ENCODE measurements around the gene KDELR3.
"Not testable (repeated sequence)": the region's sequence is repeated elsewhere in the genome, so short reads cannot be mapped to it uniquely, and the experiment has no call there.

Gene KDELR3

DNA sequence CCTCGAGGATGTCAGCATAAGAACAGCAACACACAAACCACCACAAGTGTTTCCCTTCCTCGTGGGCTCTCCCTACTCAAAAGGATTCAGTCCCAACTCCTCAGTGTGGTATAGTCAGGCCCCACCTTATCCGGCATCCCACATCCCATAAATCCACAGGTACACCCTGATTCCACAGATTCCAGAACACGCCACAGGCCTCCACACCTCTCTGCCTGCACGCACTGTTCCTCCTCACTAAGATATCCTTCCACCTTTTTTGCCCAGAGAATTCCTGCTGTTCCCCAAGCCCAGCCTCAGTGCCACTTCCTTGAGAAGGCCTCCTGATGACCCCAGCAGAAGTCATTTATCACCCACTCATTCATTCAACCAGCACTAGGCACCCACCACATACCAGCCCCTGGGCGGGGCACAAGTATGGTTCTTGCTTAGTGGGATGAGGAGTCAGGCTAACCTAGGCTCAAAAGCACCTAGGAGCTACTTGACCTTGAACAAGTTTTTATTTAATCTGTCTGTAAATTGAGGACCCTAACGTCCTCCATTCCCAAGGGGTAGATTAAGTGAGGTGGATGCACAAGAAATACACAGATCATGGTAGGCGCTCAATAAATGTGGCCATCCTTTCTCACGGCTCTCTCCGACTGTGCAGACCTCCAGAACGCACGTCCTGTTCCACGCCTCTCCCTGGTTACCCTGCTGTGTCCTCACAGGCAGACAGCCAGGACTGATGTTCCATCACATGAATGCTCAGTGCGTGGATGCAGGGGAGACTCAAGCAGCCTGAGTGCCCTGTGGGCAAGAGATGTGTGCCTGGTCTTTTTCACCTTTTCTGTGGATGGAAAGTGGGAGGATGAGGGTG is 10.8 kb upstream of the KDELR3 start:
- DNase-seq = no peak

DNA sequence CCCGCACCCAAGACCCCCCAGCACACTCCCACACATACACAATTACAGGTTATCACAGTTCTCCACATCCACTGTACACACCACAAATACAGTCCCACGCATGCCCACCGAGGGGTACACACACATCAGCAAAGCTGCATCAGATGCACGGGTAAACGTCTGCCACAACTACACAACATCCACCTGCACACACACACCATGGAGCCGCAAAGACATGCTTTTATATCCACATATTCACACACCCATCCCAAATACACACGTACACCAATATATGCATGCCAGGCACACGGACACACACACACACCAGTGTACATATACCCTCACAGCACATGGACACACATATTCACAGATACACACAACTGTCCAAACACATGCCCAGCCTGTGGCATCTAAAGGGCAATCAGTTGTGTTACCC is 7.5 kb upstream of the KDELR3 start:
- no peak for DNase-seq

DNA sequence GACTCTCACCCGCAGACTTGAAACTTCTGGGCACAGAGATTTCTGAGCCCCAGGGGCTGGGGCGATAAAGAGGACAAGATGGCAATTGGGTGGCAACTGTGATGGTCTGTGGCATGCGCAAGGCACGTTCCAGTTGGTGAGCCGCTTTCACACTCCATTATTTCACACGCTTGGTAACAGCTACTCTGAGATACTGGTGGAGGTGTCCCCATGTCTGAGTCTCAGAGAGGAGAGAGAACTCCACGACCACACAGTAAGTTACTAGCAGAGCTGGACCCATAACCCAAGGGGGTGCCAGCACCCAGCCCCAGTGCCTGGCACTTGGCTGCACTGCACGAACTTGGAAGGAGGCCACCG is 6.9 kb upstream of the KDELR3 start:
- no peak for DNase-seq

DNA sequence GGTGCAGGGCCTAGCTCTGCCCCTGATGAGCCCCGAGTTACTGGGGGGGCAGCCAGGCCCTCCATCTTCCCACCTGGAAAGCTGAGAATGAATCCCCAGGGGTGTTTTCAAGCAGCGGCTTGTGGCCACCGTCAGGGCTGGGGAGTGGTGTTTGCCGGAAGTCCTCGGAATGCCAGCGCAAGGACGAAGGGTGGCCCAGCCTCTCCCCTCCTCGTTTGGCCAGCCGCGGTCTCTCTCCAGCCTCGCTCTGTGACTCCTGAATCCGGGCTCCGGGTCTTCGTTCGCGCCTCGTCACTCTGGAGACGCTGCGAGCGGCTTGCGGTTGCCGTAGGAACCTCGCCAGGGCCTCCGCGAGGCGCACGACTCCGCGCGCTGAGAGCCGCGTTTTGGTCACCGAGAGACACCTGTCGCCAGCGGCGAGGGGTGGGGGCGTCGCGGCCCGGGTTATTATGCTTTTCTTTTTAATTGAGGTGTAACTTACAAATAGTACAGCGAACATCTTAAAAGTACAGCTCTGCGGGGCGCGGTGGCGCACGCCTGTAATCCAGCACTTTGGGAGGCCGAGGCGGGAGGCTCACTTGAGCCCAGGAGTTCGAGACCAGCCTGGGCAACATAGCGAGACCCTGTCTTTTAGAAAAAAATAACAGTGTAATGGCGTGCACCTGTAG is 6.3 kb upstream of the KDELR3 start:
- DNase-seq = peak; percentile 30

DNA sequence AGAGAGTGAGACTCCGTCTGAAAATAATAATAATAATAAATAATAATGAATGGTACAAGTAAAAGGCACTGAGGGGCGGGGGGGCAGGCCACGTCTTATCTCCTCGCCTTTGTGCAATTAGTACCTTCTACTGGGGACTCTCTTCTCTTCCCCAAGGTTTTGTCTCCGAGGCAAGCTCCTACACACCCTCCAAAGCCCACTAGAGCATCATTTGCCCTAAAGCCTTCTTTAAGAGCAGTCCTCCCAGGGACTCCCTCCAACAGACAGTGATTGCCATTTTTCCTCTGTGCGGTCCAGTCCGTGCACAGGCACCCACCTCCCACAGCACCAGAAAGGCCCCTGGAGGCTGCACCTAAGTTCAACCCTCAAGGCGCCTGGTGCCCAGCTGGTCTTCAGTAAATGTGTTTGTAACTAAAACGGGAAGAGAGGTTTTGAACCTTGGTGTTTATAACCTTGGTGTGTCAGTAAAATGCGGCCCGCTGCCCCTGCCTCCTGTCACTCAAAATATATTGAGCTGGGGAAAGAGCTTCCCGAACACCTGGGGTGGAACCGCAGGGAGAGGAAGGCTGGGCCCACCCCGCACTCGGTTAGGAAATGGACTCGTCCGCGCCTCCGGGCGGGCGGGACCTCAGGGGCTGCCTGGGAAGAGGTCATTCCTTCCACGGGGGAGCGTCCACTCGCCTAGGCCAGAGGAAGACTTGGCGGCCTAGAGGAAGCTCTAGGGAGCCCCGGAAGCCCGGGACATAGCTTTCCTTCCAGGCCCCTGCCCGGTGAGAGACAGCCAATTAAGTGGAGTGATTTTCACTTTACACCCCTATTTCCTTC is 4.7 kb upstream of the KDELR3 start:
- no peak for DNase-seq

DNA sequence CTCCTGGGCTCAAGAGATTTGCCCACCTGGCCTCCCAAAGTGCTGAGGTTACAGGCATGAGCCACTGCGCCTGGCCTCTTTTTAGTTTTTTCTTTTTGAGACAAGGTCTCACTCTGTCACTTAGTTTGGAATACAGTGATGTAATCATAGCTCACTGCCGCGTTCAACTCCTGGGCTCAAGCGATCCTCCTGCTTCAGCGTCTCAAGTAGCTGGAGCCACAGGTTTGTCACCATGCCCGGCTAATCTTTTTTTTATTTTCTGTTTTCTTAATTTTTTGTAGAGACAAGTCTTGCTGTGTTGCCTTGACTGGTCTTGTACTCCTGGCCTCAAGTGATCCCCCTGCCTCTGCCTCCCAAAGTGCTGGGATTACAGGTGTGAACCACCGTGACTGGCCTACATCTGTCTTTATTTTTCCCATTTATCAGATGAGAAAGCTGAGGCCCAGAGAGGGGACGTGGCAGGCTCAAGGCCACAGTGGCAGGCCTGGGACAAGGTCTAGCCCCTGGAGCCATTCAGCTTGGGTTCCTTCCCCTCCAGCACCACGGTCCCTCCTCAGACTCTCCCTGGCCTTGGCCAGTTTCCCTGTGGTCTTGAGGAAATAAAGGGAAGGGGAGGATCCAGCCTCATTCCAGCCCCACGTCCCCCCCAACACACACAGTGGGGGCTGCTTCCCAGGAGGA is 2.8 kb upstream of the KDELR3 start:
- DNase-seq = no peak

DNA sequence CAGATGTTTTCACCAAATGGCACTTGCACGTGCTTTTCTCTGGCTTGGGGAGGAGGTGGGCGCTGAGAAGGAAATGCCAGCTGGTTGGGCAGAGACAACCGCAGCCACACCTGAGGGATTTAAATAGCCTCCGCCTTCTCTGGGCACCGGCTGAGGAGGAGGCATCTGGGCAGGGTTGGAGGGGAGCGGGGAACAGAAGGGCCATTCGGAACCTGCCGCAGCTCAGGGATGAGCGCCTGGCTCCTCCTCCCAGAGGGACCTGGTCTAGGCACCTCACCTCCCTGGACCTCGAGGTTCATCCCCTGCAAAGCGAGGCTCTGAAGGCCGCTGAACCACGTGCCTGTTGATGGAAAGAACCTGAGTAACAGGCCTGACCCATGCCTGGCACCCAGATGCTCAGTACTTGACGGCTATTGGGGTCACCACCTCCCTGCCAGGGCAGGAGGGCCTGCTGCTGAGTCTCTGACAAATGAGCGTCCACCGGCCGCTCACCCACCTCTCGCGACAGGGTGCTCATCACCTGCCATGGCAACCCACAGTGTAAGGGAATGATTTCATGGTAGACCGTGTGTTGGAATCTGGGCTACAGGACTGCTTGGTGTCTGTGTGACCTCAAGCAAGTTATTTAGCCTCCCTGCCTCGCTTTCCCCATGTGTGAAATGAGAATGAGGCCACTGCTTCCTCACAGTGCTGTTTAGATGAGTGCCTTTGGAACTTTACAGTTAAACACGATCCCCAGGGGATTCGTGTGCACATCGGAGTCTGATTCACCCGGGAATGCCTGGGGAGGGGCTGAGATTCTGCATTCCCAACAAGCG is 2.0 kb upstream of the KDELR3 start:
- no peak for DNase-seq

DNA sequence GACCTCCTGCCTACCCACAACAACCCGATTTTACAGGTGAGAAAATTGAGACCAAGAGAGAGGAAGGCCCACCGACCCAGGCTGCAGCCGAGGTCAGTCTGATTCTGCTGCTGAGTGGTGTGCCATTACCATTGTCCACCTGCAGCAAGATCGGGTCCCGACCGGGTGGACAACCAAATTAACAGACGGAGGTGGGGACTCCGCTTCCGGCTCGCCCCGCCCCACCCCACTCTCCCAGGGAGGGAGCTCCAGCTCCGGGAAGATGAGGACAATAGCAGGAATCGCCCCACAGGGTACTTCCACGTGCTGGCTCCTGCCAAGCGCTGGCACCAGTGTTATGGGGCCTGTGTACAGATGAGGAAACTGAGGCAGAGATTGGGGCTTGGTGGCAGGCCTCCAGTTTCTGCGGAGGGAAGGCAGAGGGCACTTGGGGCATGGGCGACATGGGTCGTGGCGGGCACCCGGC is 425 bp upstream of the KDELR3 start:
- no peak for DNase-seq

DNA sequence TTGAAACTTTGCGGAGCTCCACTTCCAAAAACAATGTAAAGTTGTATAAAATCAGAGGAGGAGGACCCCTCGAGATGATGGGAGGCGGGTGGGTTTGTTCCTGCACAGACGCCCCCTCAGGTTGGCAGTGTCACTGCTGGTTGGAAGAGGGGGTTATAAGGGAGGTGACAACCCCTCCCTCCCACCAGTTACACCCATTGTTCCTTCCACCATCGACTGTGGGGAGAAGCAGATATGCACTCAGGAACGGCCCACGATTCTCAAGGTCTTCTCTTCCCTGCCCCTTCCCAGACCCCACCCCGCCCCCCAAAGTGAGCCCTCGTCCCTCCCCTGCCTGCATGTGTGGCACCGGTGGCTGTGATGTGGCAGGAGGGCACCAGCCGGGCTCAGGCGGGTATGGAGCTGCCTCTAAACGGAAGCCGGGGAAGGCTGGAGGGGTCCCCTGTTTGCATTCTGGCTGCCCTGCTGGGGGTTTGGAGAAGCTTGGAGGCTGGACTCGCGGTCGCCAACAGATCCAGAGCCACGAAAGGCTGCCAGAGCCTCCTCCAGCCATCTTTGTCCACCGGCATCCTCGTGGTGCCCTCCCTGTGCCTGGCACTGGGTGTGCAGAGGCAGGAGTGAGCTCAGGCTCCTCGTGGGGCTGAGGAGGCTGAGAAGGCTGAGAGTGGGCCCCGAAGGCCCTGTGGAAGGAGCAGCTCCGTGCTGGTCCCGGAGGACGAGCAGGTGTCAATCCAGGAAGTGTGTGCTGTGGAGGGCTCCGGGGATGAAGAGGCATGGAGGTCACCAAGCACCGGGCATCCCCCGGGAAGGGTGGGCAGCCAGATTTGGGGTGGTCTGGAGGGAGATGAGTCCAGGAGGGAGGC is 778 bp downstream of the KDELR3 start:
- DNase-seq = no peak

DNA sequence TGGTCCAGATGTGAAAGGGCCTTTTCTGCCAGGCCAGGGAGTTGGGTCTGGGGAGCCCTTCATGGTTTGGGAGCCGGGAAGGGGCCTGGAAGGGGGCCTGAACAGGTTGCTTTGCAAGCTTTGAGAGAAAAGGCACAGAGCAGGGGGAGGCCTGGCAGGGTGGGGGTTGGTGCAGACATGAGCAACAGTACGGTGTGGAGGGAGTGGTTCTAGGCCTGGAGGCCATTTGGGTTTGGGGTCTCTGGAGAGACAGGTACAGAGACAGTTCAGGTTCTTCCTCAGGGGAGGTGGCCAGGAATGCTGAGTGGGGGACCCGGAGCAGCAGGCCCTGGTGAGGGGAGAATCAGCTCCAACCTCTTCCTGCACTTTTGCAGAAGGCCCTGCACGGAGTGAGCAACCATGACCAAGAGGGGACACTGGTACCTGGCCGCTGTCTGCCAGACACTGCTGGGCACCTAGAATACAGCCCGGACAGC is 1.4 kb downstream of the KDELR3 start:
- DNase-seq = no peak

DNA sequence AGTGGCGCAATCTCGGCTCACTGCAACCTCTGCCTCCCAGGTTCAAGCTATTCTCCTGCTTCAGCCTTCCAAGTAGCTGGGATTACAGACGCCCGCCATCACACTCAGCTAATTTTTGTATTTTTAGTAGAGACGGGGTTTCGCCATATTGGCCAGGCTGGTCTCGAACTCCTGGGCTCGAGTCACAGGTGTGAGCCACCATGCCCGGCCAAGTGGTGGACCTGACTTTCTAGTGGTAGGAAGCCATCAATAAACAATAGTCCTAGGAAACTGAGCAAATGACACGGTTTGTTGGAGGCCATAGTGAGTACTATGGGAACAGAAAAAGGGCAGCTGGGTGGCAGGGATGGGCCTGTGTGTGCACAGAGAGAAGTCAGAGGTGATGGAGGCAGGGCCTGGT is 2.3 kb downstream of the KDELR3 start:
- not testable (repeated sequence) for DNase-seq

DNA sequence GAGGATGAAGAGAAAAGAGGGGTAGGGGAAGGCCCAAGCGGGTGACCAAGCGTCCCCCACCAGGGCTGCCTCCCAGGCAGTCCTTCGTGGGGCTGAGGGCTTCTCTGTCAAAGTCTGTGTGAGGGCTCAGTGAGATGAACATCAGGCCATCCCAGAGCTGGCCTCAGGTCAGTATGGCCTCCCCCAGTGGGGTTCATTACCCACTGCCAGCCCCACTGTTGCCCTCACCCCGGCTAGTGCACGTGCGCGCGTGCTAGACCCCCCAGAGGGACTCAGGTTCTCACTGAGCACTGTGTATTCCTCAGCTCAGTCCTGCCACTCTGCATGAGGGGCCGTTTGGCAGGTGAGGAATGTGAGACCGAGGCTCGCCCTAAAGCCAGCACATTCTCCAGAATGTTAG is 3.3 kb downstream of the KDELR3 start:
- DNase-seq = no peak

DNA sequence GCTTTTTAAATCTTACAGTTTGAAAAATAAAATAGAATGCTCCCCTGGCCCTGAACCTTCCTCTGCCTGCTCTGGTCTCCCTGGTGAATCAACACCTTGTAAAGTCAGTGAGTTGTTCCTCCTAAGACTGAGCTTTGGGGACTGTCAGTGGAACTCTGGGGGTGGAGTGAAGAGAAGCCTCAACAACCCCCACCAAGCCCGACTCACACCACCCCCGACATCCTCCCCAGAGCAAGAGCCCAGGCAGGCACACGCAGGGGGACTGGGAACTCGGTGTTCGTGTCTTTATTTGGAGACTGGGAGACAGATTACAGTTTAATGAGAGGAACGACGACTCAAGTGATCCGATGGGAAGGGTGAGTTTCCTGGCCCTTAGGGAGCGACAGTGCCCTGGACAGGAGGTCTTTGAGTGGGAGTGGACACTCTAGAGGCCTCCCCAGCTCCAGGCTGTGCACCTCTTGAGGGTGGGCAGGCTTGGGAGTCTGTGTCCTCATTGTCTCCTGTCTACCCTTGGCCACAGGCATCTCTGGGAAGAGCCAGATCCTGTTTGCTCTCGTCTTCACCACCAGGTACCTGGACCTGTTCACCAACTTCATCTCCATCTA is 6.2 kb downstream of the KDELR3 start:
- DNase-seq = no peak

DNA sequence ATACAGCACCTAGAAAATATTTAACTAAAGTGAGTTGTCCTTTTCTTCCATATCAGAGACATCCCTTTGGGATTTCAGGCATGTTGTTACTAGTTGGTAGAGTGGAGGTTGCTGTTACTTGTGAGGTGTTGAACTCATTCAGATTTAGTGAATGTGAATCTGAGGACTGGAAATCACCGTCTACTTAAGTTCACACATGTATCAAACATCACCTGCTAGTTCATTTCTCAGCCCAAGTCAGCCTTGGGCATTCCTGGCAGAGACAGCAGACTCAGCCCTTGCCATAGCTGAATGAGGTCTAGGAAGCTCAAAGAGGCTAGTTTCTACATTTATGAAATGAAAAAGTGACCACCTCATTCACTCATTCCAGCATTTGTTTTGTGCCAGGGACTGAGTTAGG is 9.7 kb downstream of the KDELR3 start:
- DNase-seq = no peak

DNA sequence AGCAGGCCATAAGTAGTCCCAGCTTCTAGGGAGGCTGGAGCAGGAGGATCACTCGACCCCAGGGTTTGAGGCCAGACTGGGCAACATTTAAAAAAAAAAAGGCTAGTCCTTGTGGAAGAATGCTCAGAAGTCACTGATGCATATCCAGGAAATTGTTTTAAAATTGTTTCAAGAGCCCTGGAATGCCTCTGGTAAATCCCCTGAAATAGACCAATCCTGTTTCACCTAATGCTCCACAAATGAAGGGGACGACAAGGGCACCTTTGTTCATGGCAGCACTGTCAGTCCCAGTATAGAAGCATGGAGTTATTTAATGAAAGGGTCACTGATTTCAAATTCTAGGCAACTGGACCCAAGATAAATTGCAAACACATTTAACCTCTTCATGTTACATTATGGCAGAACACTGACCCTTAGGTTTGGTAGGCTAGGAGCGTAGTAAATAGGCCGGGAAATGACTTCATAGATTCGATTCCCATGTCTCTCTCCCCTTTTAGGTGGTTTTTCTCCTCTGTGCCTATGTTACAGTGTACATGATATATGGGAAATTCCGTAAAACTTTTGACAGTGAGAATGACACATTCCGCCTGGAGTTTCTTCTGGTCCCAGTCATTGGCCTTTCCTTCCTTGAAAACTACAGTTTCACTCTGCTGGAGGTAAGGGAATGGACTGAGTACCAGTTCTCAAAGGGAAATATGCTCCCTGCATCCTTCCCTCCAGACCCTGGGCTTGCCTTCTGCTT is 11.4 kb downstream of the KDELR3 start:
- no peak for DNase-seq

DNA sequence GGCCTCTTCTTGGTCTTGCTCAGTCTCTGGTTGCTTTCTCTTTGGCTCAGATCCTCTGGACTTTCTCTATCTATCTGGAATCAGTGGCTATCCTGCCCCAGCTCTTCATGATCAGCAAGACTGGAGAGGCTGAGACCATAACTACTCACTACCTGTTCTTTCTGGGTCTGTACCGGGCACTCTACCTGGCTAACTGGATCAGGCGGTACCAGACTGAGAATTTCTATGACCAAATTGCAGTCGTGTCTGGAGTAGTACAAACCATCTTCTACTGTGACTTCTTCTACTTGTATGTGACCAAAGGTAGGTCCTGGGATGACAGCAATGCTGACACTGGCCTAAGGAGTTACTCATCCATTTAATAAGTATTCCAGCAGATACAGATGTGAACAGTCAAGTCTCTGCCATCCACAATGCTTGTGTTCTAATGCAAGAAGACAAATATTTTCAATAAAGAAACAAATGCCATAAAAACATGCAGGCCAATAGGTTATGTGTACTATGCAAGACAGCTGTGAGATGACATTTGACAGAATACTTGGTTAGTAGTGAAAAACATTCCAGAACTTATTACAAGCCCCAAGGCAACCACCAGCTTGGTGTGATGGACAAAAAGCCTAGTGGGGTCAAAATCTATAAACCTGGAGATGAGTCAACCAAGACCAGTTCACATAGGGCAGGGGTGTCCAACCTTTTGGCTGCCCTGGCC is 13.4 kb downstream of the KDELR3 start:
- no peak for DNase-seq

DNA sequence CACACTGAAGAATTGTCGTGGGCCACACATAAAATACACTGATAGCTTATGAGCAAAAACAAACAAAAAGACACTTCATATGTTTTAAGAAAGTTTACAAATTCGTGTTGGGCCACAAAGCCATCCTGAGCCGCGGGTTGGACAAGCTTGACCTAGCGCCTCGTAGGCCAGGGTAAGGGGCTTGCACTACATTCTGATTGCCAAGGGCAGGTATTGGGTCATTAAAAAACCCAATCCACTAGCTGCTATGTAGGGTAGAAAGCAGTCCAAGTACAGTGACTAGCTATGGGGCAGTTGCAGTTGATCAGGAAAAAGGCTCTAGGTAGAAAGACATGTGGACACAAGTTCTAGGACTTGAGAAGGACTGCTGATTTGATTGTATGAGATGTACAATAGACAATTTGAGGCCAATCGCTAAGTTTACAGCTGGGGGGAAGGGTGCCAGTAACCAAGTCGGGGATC is 14.0 kb downstream of the KDELR3 start:
- no peak for DNase-seq

DNA sequence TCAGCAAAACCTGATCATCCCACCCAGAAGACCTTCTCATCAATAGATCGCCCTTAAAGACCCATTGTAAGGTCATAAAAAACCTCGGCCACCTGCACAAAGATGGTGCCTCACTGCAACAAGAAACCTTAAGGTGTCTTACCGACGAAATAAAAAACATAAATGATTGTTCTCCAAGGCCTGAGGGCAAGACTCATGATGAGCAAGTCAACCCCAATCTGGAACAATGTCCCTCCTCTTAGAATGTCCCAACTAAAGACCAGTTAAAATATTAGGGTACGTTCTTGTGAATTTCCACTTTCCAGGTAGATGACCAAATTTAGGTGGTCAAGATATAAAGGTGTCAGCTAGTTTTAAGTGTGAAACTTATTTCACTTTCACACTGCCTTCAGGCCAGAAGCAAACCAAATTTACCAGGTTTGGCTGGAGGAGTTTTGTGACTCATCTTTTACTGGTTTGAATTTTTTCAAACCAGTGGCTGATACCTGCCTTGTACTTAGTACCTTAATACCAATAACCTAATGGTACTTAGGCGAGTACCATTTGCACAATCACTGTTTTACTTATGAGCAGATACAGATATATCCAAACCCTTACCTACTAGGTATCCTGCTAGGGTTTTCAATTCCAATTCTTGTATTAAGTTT is 14.9 kb downstream of the KDELR3 start:
- no peak for DNase-seq
